HepG2 (cell line): Measurements from ENCODE around the gene TEX19. TPM values are rescaled to one million over a fixed set of nuclear protein-coding genes. Genes with fewer than 3 reads are reported as not detected.
A peak's percentile ranks its signal among the peaks of the same experiment; 100 is the strongest.

Experiments
- DMTF1 ChIP-seq: sonication (generic); formaldehyde crosslinking; IDR thresholded peaks from 2 replicates; pipeline ENCODE4 v1.4.0; 2020; ENCODE audit warnings: mild to moderate bottlenecking, missing genetic modification reagents
- ETV5 ChIP-seq: IDR thresholded peaks from 2 replicates; pipeline ENCODE4 v1.6.1; 2018; ENCODE audit warnings: missing biosample characterization, missing genetic modification reagents, inconsistent platforms, borderline replicate concordance
- GRHL1 ChIP-seq: sonication (generic); formaldehyde crosslinking; conservative IDR thresholded peaks from 2 replicates; pipeline ENCODE4 v1.8.0; 2022; ENCODE audit warnings: missing genetic modification reagents
- MBNL3 ChIP-seq: fragments of 250-450 bp; sonication (Bioruptor Pico); conservative IDR thresholded peaks from 2 replicates; pipeline ENCODE4 v1.8.0; 2022; ENCODE audit warnings: mild to moderate bottlenecking, inconsistent platforms
- NBN ChIP-seq: fragments of 450-650 bp; conservative IDR thresholded peaks from 2 replicates; pipeline ENCODE4 v1.6.1; 2017
- SIN3B ChIP-seq: fragments of 150-350 bp; IDR thresholded peaks from 2 replicates; pipeline ENCODE4 v1.6.1; 2014; ENCODE audit warnings: low read length
- SSRP1 ChIP-seq: IDR thresholded peaks from 2 replicates; pipeline ENCODE4 v1.6.1; 2016; ENCODE audit warnings: control low read depth
- ZBTB20 ChIP-seq: sonication (generic); formaldehyde crosslinking; IDR thresholded peaks from 2 replicates; pipeline ENCODE4 v1.8.1; 2023; ENCODE audit warnings: missing genetic modification reagents, low read depth, mild to moderate bottlenecking, borderline replicate concordance
- ZC3H13 ChIP-seq: sonication (generic); formaldehyde crosslinking; IDR thresholded peaks from 2 replicates; pipeline ENCODE4 v1.8.1; 2023; ENCODE audit warnings: mild to moderate bottlenecking, missing genetic modification reagents, moderate library complexity
- ZNF446 ChIP-seq: sonication (generic); formaldehyde crosslinking; IDR thresholded peaks from 2 replicates; pipeline ENCODE4 v1.5.0; 2020; ENCODE audit warnings: mild to moderate bottlenecking, missing genetic modification reagents
- ZNF460 ChIP-seq: sonication (generic); formaldehyde crosslinking; IDR thresholded peaks from 2 replicates; pipeline ENCODE4 v1.5.1; 2020; ENCODE audit warnings: missing genetic modification reagents, mild to moderate bottlenecking, borderline replicate concordance
- polyA plus RNA-seq, 8 experiments: library from polyadenylated mRNA; depleted of rRNA in 3 of 8; stranded (reverse) in 7 of 8; unstranded in 1 of 8; fragments of >200 nt; fragmentation: Illumina TruSeq in 4 of 8; extraction: Trizol in 4 of 8; gene quantifications; 2 replicates each; pipeline versions ENCODE4 v1.2.1 to v1.2.3, GENCODE V29; 2011 to 2016; ENCODE audit warnings: low read depth in 4 of 8, missing spikeins in 1 of 8, mixed read lengths in 1 of 8; ENCODE audit not compliant: insufficient read depth in 1 of 8
- total RNA-seq, 5 experiments: library from RNA; depleted of rRNA; stranded (reverse); fragments of >200 nt; fragmentation: Illumina TruSeq; extraction: Trizol; gene quantifications; 2 replicates each; pipeline ENCODE4 v1.2.3, GENCODE V29; 2016; ENCODE audit warnings: low read depth in 1 of 5
- TF ChIP-seq, protein P1 (sequence below): sonication (generic); formaldehyde crosslinking; IDR thresholded peaks from 2 replicates; pipeline ENCODE4 v1.8.0; 2022; ENCODE audit warnings: missing genetic modification reagents, mild to moderate bottlenecking, borderline replicate concordance
- TF ChIP-seq, protein P2 (sequence below): sonication (generic); formaldehyde crosslinking; IDR thresholded peaks from 2 replicates; pipeline ENCODE4 v1.4.0; 2020; ENCODE audit warnings: missing genetic modification reagents
- TF ChIP-seq, protein P3 (sequence below): sonication (generic); formaldehyde crosslinking; IDR thresholded peaks from 2 replicates; pipeline ENCODE4 v1.4.0; 2020; ENCODE audit warnings: missing genetic modification reagents, borderline replicate concordance

Gene TEX19
- total and polyA plus RNA-seq, 2 of the 13 experiments (the other 11 are each of a cell fraction or from before 2014, with no cell fraction given): 1.3 to 6.0 TPM

DNA sequence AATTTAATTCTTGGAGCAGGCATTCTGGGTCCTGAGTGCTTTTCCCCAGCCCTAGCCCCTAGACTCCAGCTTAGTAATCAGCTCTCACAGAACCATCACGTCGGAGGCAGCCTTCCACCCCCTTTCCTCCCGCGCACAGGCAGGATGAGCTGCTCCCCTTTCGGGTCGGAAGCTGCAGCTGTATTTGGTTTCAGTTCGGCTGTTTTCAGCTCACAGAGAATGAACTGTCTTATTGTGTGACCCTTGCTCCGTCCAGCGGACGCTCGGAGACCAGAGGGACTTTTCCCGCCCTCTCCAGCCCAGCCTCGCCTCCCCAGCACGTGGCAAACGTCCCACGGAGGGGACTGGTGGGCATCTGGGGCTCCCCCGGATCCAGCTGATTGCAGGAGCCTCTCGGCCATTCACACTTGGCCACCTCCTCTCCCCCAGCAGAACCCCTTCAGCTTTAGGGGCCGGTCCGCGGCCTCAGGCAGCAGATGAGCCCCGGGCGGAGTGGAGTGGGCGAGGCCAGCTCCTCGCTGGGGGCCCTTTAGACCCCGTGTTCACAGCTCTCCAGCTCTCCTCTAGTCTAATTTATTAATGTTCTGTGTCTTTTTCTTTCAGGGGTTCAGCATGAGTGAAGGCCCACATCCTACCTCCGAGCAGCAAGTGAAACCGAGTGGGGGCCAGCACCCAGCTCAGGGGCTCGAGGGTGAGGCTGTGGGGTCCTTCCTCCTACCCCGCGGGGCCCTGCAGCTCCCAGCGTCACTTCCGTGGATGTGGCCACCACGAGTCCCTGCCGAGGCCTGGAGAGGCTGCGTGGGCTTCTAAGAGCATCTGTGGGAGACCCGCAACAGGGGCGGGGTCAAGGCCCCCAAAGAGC lies 11.7 kb downstream of the TEX19 start (continued):
- TF ChIP-seq, protein P1, sequence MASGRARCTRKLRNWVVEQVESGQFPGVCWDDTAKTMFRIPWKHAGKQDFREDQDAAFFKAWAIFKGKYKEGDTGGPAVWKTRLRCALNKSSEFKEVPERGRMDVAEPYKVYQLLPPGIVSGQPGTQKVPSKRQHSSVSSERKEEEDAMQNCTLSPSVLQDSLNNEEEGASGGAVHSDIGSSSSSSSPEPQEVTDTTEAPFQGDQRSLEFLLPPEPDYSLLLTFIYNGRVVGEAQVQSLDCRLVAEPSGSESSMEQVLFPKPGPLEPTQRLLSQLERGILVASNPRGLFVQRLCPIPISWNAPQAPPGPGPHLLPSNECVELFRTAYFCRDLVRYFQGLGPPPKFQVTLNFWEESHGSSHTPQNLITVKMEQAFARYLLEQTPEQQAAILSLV (CRISPR knock-in tag): peak; percentile 88; the same call in 1 of the 2 replicates
- TF ChIP-seq ZBTB20 (CRISPR knock-in tag) (peak; percentile 89; the same call in 1 of the 2 replicates), NBN (no peak), GRHL1 (CRISPR knock-in tag) (no peak), SSRP1 (CRISPR knock-in tag) (no peak), ZC3H13 (peak; percentile 78), SIN3B (no peak), ZNF460 (no peak), ZNF446 (CRISPR knock-in tag) (peak; percentile 79; the same call in 1 of the 2 replicates), DMTF1 (CRISPR knock-in tag) (peak; percentile 65; the same call in 1 of the 2 replicates), MBNL3 (CRISPR knock-in tag) (no peak), ETV5 (CRISPR knock-in tag) (peak; percentile 46; the same call in 1 of the 2 replicates)
- TF ChIP-seq, protein P2, sequence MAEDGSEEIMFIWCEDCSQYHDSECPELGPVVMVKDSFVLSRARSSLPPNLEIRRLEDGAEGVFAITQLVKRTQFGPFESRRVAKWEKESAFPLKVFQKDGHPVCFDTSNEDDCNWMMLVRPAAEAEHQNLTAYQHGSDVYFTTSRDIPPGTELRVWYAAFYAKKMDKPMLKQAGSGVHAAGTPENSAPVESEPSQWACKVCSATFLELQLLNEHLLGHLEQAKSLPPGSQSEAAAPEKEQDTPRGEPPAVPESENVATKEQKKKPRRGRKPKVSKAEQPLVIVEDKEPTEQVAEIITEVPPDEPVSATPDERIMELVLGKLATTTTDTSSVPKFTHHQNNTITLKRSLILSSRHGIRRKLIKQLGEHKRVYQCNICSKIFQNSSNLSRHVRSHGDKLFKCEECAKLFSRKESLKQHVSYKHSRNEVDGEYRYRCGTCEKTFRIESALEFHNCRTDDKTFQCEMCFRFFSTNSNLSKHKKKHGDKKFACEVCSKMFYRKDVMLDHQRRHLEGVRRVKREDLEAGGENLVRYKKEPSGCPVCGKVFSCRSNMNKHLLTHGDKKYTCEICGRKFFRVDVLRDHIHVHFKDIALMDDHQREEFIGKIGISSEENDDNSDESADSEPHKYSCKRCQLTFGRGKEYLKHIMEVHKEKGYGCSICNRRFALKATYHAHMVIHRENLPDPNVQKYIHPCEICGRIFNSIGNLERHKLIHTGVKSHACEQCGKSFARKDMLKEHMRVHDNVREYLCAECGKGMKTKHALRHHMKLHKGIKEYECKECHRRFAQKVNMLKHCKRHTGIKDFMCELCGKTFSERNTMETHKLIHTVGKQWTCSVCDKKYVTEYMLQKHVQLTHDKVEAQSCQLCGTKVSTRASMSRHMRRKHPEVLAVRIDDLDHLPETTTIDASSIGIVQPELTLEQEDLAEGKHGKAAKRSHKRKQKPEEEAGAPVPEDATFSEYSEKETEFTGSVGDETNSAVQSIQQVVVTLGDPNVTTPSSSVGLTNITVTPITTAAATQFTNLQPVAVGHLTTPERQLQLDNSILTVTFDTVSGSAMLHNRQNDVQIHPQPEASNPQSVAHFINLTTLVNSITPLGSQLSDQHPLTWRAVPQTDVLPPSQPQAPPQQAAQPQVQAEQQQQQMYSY (CRISPR knock-in tag): peak; percentile 57; the same call in 1 of the 2 replicates
- TF ChIP-seq, protein P3, sequence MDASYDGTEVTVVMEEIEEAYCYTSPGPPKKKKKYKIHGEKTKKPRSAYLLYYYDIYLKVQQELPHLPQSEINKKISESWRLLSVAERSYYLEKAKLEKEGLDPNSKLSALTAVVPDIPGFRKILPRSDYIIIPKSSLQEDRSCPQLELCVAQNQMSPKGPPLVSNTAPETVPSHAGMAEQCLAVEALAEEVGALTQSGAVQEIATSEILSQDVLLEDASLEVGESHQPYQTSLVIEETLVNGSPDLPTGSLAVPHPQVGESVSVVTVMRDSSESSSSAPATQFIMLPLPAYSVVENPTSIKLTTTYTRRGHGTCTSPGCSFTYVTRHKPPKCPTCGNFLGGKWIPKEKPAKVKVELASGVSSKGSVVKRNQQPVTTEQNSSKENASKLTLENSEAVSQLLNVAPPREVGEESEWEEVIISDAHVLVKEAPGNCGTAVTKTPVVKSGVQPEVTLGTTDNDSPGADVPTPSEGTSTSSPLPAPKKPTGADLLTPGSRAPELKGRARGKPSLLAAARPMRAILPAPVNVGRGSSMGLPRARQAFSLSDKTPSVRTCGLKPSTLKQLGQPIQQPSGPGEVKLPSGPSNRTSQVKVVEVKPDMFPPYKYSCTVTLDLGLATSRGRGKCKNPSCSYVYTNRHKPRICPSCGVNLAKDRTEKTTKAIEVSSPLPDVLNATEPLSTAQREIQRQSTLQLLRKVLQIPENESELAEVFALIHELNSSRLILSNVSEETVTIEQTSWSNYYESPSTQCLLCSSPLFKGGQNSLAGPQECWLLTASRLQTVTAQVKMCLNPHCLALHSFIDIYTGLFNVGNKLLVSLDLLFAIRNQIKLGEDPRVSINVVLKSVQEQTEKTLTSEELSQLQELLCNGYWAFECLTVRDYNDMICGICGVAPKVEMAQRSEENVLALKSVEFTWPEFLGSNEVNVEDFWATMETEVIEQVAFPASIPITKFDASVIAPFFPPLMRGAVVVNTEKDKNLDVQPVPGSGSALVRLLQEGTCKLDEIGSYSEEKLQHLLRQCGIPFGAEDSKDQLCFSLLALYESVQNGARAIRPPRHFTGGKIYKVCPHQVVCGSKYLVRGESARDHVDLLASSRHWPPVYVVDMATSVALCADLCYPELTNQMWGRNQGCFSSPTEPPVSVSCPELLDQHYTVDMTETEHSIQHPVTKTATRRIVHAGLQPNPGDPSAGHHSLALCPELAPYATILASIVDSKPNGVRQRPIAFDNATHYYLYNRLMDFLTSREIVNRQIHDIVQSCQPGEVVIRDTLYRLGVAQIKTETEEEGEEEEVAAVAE (CRISPR knock-in tag): peak; percentile 42; the same call in 1 of the 2 replicates
